Measurements from ENCODE around the gene RIC8B. TPM values are rescaled to one million over a fixed set of nuclear protein-coding genes. Genes with fewer than 3 reads are reported as not detected.

RIC8B gene
- total RNA-seq, 1 experiment from 2014 or later, result 13.5 TPM

GRCh38 chr12:106900554-106900953 lies 126.1 kb downstream of the RIC8B start:
- Histone ChIP-seq H3K9me3 (no peaks in the 10 kb centered on the region), H3K27me3 (0 out of 2 replicates have a peak, but pooled peaks cover 4% of the 10 kb centered on the region), H3K36me3 (no peaks in the 10 kb centered on the region), H3K4me3 (no peak overlapping the region)
- DNase-seq, result no peak

- DNase-seq, result no peak
- Histone ChIP-seq H3K36me3 (no peaks in the 10 kb centered on the region), H3K4me3 (no peak overlapping the region), H3K9me3 (no peaks in the 10 kb centered on the region), H3K27me3 (0 out of 2 replicates have a peak, but pooled peaks cover 4% of the 10 kb centered on the region)
These were observed 126.8 kb downstream of the RIC8B start for GRCh38 chr12:106901276-106901675.

- DNase-seq, result no peak
- Histone ChIP-seq H3K36me3 (no peaks in the 10 kb centered on the region), H3K4me3 (no peak overlapping the region), H3K27me3 (0 out of 2 replicates have a peak, but pooled peaks cover 4% of the 10 kb centered on the region), H3K9me3 (0 out of 2 replicates have a peak, but pooled peaks cover 2% of the 10 kb centered on the region)
These were observed 127.6 kb downstream of the RIC8B start for GRCh38 chr12:106902053-106902452.

GRCh38 chr12:106903241-106903945 lies 128.9 kb downstream of the RIC8B start:
- Histone ChIP-seq H3K36me3 (no peaks in the 10 kb centered on the region), H3K4me3 (peak overlapping the region; percentile 45), H3K9me3 (0 out of 2 replicates have a peak, but pooled peaks cover 2% of the 10 kb centered on the region), H3K27me3 (0 out of 2 replicates have a peak, but pooled peaks cover 4% of the 10 kb centered on the region)
- DNase-seq, result peak; percentile 76

GRCh38 chr12:106906715-106907114 lies 132.2 kb downstream of the RIC8B start:
- DNase-seq, result no peak
- Histone ChIP-seq H3K9me3 (0 out of 2 replicates have a peak, but pooled peaks cover 2% of the 10 kb centered on the region), H3K27me3 (0 out of 2 replicates have a peak, but pooled peaks cover 4% of the 10 kb centered on the region), H3K36me3 (no peaks in the 10 kb centered on the region), H3K4me3 (no peak overlapping the region)

GRCh38 chr12:106907411-106907810 lies 132.9 kb downstream of the RIC8B start:
- no peaks in the 10 kb centered on the region for H3K36me3 ChIP-seq
- H3K9me3 ChIP-seq, result 0 out of 2 replicates have a peak, but pooled peaks cover 2% of the 10 kb centered on the region
- no peak overlapping the region for H3K4me3 ChIP-seq
- no peak for DNase-seq
- 0 out of 2 replicates have a peak, but pooled peaks cover 4% of the 10 kb centered on the region for H3K27me3 ChIP-seq

- H3K4me3 ChIP-seq, result no peak overlapping the region
- 0 out of 2 replicates have a peak, but pooled peaks cover 2% of the 10 kb centered on the region for H3K9me3 ChIP-seq
- H3K36me3 ChIP-seq, result no peaks in the 10 kb centered on the region
- no peak for DNase-seq
- 0 out of 2 replicates have a peak, but pooled peaks cover 4% of the 10 kb centered on the region for H3K27me3 ChIP-seq
These were observed 133.4 kb downstream of the RIC8B start for GRCh38 chr12:106907846-106908245.

- no peak for DNase-seq
- H3K4me3 ChIP-seq, result no peak overlapping the region
- 0 out of 2 replicates have a peak, but pooled peaks cover 4% of the 10 kb centered on the region for H3K27me3 ChIP-seq
- no peaks in the 10 kb centered on the region for H3K36me3 ChIP-seq
- 0 out of 2 replicates have a peak, but pooled peaks cover 2% of the 10 kb centered on the region for H3K9me3 ChIP-seq
These were observed 134.1 kb downstream of the RIC8B start for GRCh38 chr12:106908561-106908960.

- 0 out of 2 replicates have a peak, but pooled peaks cover 2% of the 10 kb centered on the region for H3K9me3 ChIP-seq
- H3K4me3 ChIP-seq, result no peak overlapping the region
- H3K27me3 ChIP-seq, result no peaks in the 10 kb centered on the region
- H3K36me3 ChIP-seq, result no peaks in the 10 kb centered on the region
- no peak for DNase-seq
These were observed 135.7 kb downstream of the RIC8B start for GRCh38 chr12:106910202-106910601.

- no peaks in the 10 kb centered on the region for H3K36me3 ChIP-seq
- DNase-seq, result no peak
- H3K27me3 ChIP-seq, result no peaks in the 10 kb centered on the region
- 0 out of 2 replicates have a peak, but pooled peaks cover 2% of the 10 kb centered on the region for H3K9me3 ChIP-seq
- H3K4me3 ChIP-seq, result no peak overlapping the region
These were observed 137.1 kb downstream of the RIC8B start for GRCh38 chr12:106911581-106911980.

- no peaks in the 10 kb centered on the region for H3K9me3 ChIP-seq
- H3K4me3 ChIP-seq, result no peak overlapping the region
- H3K27me3 ChIP-seq, result no peaks in the 10 kb centered on the region
- H3K36me3 ChIP-seq, result no peaks in the 10 kb centered on the region
- no peak for DNase-seq
These were observed 139.0 kb downstream of the RIC8B start for GRCh38 chr12:106913456-106913855.

GRCh38 chr12:106914796-106915634 lies 140.5 kb downstream of the RIC8B start:
- no peak for DNase-seq
- Histone ChIP-seq H3K27me3 (no peaks in the 10 kb centered on the region), H3K9me3 (no peaks in the 10 kb centered on the region), H3K4me3 (no peak overlapping the region), H3K36me3 (no peaks in the 10 kb centered on the region)

- H3K27me3 ChIP-seq, result peaks cover 2% of the 10 kb centered on the region; the same call in 1 of the 2 replicates
- no peaks in the 10 kb centered on the region for H3K36me3 ChIP-seq
- no peak for DNase-seq
- H3K4me3 ChIP-seq, result no peak overlapping the region
- no peaks in the 10 kb centered on the region for H3K9me3 ChIP-seq
These were observed 141.1 kb downstream of the RIC8B start for GRCh38 chr12:106915635-106916026.

- H3K9me3 ChIP-seq, result no peaks in the 10 kb centered on the region
- H3K4me3 ChIP-seq, result no peak overlapping the region
- peaks cover 5% of the 10 kb centered on the region; the same call in 1 of the 2 replicates for H3K27me3 ChIP-seq
- no peaks in the 10 kb centered on the region for H3K36me3 ChIP-seq
- no peak for DNase-seq
These were observed 143.0 kb downstream of the RIC8B start for GRCh38 chr12:106917503-106917902.

GRCh38 chr12:106918746-106919145 lies 144.3 kb downstream of the RIC8B start:
- no peak for DNase-seq
- no peaks in the 10 kb centered on the region for H3K9me3 ChIP-seq
- H3K27me3 ChIP-seq, result peaks cover 10% of the 10 kb centered on the region; the same call in 1 of the 2 replicates
- no peak overlapping the region for H3K4me3 ChIP-seq
- H3K36me3 ChIP-seq, result no peaks in the 10 kb centered on the region

- Histone ChIP-seq H3K4me3 (no peak overlapping the region), H3K27me3 (peaks cover 10% of the 10 kb centered on the region; the same call in 1 of the 2 replicates), H3K9me3 (no peaks in the 10 kb centered on the region), H3K36me3 (no peaks in the 10 kb centered on the region)
- no peak for DNase-seq
These were observed 145.5 kb downstream of the RIC8B start for GRCh38 chr12:106919910-106920544.
